ENCODE data around the gene MRFAP1.

GRCh38 chr4:6622744-6623143 is 17.7 kb upstream of the MRFAP1 start:
- TF ChIP-seq CTCF (IDR thresholded peaks at IDR 0.05; ENCODE audit: poor library complexity, severe bottlenecking) = no peak
- TF ChIP-seq EZH2 (IDR thresholded peaks at IDR 0.05; ENCODE audit: borderline replicate concordance, insufficient read depth, low read length, poor library complexity, severe bottlenecking) = no peak
- TF ChIP-seq REST (IDR thresholded peaks at IDR 0.05; ENCODE audit: borderline replicate concordance) = no peak
- TF ChIP-seq TAF1 (IDR thresholded peaks at IDR 0.05; ENCODE audit: low read depth) = no peak
- TF ChIP-seq MXI1 (conservative IDR thresholded peaks at IDR 0.05; ENCODE audit: poor library complexity, severe bottlenecking) = no peak
- no peak for TF ChIP-seq POLR2AphosphoS5 (IDR thresholded peaks at IDR 0.05)
- no peak for TF ChIP-seq EP300 (conservative IDR thresholded peaks at IDR 0.05; ENCODE audit: poor library complexity, severe bottlenecking)
- no peak for TF ChIP-seq RAD21 (conservative IDR thresholded peaks at IDR 0.05)
- no peak for TF ChIP-seq SMC3 (conservative IDR thresholded peaks at IDR 0.05; ENCODE audit: poor library complexity)

Data from neural cell (in vitro differentiated cells).